Astrocyte of the cerebellum (primary cell): ENCODE results near the gene WHAMM.
"Not testable (repeated sequence)": the region's sequence is repeated elsewhere in the genome, so short reads cannot be mapped to it uniquely, and the experiment has no call there.

Source experiments
- DNase-seq: peaks from one replicate; pipeline ENCODE4 v3.0.0-alpha.2; 2011; ENCODE audit warnings: low read depth
- H3K4me3 ChIP-seq: 2 replicates; pipeline ENCODE4 v1.5.1; 2011; ENCODE audit warnings: mild to moderate bottlenecking, low read depth, low read length, moderate library complexity
- CTCF ChIP-seq: IDR thresholded peaks from 2 replicates; pipeline ENCODE4 v1.5.1; 2012; ENCODE audit warnings: low read length, low read depth, moderate library complexity, mild to moderate bottlenecking; ENCODE audit errors: missing control alignments
- in situ Hi-C: cut with HindIII; loops from 2 replicates; pipeline ENCODE4 v1.10.0; 2017; ENCODE audit warnings: low sequenced_read_pairs

The WHAMM gene

GRCh38 chr15:82809308-82810060, at the start of gene WHAMM:
Gene WHAMM (plus strand): TSS chr15:82809628. CDS start chr15:82809727, 99 bp downstream.
- DNase-seq, result peak; percentile 98
- no peak for TF ChIP-seq CTCF
- H3K4me3 ChIP-seq, result peak within 1 kb of the TSS; percentile 88
- in situ Hi-C loops, result no loop called here

- no peak for DNase-seq
- in situ Hi-C loops, result no loop called here
- no peak for TF ChIP-seq CTCF
- H3K4me3 ChIP-seq, result no peak overlapping the region
Observed at GRCh38 chr15:82763361-82764116, 45.9 kb upstream of the WHAMM start.

- in situ Hi-C loops, result no loop called here
- H3K4me3 ChIP-seq, result no peak overlapping the region
- DNase-seq, result no peak
- no peak for TF ChIP-seq CTCF
Observed at GRCh38 chr15:82764117-82764490, 45.3 kb upstream of the WHAMM start.

GRCh38 chr15:82764740-82765139, 44.7 kb upstream of the WHAMM start:
- no peak overlapping the region for H3K4me3 ChIP-seq
- TF ChIP-seq CTCF, result no peak
- in situ Hi-C loops, result no loop called here
- DNase-seq, result no peak

- DNase-seq, in situ Hi-C loops, H3K4me3 ChIP-seq: not testable (repeated sequence)
Observed at GRCh38 chr15:82766201-82766600, 43.2 kb upstream of the WHAMM start.

GRCh38 chr15:82767163-82767829, 42.1 kb upstream of the WHAMM start:
- no peak overlapping the region for H3K4me3 ChIP-seq
- in situ Hi-C loops, result no loop called here
- no peak for DNase-seq
- no peak for TF ChIP-seq CTCF
